A172 (cell line): ENCODE results near the gene EDN1. TPM values are rescaled to one million over a fixed set of nuclear protein-coding genes. Genes with fewer than 3 reads are reported as not detected.
"Not testable (repeated sequence)": the region's sequence is repeated elsewhere in the genome, so short reads cannot be mapped to it uniquely, and the experiment has no call there.

Experiments
- DNase-seq: peaks from one replicate; pipeline ENCODE4 v3.0.0-alpha.2; 2015; ENCODE audit warnings: low spot score
- total RNA-seq: library from RNA; depleted of rRNA; stranded (reverse); fragments of >200 nt; shearing (Covaris generic); gene quantifications from 2 replicates; pipeline ENCODE4 v1.2.3, GENCODE V29; 2014

The EDN1 gene
- total RNA-seq, 1 experiment from 2014 or later = 28.5 TPM

DNA sequence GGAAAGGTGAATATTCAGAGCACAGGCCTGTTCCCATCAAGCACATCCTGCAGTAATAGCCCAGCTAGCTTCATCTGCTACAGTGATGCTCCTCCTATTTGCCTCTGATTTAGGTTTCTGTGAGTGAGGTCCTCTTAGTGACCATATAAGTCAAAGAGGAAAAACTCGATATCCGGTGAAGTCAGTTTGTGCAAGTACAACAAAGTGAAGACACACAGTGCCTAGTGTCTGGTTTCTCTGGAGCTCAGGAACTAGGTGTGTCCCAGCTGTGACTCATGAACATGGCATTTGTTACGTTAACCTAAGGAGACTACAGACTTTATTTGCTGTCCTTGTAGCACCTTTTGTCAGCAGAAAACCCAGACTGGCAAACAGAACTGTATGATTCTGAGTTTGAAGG, 33.9 kb downstream of the EDN1 start:
- DNase-seq = peak; percentile 97

DNA sequence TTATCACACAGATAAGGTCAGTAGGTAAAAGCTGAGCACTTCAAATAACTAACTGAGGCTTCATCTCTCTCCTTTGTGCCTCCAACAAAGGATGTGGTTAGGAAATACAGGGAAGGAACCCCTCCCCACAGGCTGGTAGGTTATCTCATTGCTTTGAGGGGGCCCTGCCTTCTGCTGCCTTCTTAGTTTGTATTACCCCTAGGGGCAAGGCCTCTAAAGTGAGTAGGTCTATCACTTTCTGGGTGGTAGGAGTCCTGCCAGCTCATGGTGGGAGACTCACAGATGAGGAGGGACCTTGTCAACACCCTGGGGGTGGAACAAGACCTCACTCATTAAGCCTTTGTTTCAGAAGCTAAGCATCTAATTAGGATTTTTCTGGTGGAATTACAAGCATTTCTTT, 34.6 kb downstream of the EDN1 start:
- DNase-seq = peak; percentile 73

DNA sequence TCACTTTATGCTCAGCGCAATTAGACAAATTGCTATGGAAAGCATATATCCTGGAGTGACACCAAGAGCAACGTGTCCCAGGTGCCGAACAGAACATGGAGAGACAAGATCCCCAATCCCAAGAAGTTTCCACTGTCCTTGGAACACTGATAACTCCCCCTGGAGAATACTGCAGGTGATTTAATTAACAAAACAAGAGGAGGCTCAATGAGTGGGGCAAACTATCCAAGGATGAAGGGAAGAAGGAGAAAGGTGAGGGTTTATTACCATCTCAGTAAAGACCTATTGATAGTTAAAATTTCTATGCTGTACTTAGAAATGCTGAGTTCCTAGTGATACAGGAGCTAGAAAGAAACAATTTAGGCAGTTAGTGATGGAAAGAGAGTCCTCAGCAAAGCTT, 35.7 kb downstream of the EDN1 start:
- no peak for DNase-seq

DNA sequence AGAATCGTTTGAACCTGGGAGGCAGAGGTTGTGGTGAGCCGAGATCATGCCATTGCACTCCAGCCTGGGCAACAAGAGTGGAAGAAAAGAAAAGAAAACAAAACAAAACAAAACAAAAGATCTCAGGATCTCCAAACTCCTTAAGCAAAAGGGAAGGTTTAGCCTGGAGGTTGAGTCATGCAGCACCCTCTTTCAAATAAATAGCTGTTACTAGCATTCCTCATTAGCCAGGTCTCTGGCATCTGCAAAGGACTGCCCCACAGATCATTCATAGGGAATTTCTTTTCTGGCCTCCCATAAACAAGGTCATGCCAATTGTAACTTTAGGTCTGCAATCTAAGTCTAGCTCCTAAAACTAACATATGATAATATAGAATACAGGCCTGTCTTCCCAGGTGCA, 37.2 kb downstream of the EDN1 start:
- peak; percentile 65 for DNase-seq

DNA sequence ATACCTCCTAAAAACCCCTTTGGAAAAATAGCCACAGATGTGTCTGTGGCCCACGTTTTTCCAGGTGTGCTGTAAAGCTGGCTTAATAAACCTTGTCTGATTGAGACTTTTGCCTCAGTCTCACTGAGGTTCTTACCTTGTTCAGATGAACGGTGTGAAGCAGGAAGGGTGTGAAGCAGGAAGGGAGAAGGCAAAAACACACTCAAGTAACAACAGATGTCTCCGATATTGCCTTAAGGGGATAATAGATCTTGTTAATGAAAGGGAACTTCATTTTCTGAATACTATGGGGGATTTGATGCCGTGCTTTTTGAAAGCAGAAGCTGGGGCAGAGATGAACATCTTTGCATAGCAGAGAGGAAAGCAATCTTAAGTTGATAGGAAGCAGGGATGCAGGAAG, 37.8 kb downstream of the EDN1 start:
- DNase-seq = no peak

DNA sequence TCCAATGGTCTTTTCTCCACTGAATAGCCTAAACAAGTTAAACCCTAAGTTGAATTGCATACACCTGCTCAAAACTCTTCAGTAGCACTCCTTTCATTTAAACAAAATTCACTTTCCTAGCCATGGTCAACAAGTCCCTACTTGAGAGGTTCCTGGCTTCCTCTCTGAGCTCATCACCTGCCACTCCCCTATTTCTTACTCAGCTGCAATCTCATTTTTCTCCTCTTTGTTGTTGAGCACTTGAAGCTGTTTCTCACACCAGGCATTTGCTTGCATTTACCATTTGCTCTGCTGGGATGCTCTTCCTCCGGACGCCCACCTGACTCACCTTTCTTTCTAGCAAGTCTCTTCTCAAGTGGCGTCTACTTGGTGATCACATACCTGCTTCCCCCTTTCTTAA, 38.5 kb downstream of the EDN1 start:
- DNase-seq = peak; percentile 22

DNA sequence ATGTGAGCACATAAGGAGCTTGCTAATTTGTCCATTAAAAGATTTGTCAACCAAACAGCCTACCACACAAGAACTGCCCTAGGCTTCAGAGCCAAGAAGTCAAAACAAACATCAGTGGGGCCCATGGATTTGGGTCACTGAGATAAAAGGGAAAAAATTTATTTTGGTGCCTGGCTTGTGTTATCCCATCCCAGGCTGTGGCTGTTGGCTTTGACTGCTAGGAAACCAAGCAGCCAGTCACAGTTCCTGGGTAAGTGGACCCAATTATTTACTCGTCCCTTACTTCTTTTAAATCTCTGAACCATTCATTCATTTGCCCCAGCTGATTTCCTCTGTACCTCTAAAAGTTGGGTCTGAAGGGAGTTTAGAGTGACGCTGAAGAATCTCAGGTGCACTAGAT, 41.3 kb downstream of the EDN1 start:
- DNase-seq = no peak

DNA sequence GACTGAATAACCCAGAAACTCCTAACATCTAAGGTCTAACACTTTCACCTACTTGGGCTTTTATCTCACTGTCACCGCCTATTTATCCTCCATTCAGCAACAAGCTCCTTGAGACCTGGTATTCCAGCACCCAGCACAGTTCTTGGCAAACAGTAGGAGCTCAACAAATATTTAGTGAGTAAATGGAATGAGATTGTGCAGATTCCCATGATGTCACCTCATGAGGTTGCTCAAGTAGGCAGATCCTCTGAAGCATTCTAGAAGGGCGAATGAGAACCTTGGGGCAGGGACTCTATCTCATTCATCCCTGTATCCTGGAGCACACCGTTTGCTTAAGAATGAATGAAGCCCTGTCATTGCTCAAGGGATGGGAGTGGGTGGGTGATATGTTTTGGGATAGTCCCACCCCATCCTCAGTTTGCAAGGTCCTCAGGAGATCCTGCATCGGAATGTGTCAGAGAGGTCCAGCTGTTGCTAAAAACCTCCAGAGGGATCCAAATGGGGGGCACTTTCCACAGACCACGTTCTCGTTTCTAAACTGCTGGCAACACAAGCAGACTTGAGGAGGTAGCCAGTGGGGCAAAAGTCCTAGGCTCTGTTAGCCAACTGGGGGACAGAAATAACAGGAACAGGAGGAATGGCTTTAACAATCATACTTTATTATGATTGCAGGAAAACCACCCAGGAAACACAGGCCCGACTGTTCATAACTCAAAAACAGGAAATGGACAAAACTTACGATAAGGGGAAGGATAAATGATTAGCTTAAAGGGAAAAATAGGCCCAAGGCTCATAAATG, 42.0 kb downstream of the EDN1 start:
- no peak for DNase-seq

DNA sequence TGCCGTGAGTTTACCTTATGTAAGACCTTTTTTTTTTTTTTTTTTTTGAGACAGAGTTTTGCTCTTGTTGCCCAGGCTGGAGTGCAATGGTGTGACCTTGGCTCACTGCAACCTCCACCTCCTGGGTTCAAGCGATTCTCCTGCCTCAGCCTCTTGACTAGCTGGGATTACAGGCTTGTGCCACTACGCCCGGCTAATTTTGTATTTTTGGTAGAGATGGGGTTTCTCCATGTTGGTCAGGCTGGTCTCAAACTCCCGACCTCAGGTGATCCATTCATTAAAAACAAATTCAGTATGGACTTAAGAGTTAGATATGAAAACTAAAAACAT, 42.6 kb downstream of the EDN1 start:
- DNase-seq = not testable (repeated sequence)

DNA sequence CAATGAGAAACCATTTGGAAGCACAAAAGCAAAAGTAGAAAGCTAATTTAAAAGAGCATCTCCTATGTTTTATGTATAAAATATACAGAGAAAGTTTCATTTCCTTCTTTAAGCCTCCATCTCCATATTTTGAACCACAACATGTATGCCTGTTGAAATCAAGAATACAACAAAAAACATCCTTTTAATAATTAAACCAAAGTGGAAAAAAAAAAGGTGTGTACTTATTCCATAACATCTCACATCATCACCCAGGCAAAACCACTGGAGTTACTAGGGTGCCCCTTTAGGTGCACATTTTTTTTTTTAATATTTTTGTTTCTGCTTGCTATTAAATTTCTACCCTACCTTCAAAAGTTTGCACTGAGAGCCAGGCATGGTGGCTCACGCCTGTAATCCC, 43.0 kb downstream of the EDN1 start:
- DNase-seq = no peak

DNA sequence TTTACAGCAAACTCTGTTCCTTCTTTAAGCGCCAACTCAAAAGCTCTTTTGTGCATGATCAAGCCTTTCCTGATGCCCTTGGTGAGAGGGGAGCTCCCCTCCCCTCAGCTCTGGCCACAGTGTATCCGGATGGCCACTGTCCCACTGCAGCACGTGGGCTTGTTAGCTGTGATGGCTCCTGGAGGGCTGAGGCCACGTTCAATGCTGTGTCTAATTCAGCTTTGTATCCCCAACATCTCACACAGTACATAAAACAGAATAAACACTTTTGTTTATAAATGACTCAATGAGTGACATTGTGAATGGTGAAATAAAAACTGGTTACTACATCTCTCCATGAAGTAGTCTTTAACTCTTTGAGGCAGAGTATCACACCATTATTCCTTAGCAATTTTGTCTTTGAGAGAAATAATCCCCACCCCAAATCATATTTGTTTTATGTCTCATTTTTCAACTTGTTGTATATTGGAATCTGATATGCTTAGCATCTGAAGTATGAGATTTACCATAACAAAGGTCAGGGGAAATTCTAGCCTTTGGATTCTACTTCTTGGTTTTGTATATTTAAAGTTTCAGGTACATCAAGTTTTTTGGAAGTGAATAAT, 44.5 kb downstream of the EDN1 start:
- no peak for DNase-seq

DNA sequence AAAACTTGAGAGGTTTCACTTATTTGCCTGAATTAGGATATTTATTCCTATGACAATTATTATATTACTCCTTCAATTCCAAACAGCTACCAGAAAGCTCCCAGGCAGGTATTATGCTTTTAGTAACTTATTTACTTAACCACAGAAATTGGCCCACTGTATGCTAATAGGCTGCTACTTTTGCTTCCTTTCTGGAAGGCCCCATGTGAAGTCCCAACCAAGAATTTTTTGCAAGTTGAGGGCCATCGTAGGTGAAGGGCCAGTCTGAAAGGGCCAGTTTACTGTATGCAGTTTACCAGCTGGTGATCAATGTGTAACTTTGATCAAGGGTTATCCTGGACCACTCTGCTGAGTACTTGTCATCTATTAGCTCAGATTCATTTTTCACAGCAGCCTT, 45.0 kb downstream of the EDN1 start:
- DNase-seq = no peak

DNA sequence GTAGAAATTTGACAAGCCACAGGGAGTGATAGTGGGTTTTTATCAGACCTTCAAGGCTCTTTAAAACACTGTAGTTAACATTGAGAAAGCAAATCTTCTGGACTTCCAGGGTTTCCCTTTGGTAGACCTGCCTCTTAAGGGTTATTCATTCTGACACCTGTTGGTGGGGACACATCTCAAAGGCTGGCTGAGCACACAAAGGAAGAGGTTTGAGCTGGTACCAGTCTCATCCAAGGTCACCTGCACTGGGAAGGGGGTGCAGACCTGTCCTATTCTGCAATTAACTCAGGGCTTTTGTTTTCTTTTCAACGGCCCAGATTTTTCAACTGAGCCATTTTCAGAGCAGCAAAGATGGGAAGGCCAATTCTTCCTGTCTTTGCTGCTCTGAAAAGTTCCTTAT, 45.6 kb downstream of the EDN1 start:
- DNase-seq = no peak

DNA sequence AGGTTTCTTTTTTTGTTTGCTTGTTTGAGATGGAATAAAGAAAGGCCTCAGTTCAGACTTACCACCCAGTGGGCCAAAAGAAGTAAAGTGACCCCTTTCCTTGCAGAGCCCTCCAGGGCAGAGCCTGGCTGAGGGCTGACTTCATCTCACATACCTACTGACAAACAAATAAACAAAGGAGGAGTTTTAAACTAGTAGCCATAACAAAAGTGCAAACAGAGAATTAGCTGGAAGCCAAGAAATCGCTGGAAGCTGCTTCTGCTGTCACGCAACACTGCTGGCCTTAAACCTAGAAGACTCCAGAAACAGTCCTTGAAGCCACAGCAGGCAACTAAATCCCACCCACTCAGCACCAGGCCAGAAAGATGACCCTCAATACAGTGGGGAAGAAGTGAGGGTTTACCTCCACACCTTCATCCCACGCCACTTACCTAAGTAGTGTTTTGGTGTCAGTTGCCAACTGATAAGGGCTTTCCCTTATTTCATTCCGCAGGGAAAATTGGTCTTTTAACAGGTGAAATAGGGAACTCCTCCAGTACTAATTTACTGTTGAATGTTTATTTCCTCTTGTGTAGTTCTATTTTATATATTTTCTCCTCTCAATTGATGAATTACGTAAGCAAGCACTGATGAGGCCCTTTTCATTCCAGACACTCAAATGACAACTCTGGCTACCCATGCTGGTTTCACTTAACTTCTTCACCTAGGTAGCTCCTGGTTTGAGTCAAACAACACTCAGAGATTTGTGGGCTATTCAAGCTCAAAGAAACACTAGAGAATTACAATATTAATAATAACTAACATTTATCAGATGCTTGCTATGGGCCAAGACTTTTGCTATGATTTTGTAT, 46.2 kb downstream of the EDN1 start:
- DNase-seq = no peak

DNA sequence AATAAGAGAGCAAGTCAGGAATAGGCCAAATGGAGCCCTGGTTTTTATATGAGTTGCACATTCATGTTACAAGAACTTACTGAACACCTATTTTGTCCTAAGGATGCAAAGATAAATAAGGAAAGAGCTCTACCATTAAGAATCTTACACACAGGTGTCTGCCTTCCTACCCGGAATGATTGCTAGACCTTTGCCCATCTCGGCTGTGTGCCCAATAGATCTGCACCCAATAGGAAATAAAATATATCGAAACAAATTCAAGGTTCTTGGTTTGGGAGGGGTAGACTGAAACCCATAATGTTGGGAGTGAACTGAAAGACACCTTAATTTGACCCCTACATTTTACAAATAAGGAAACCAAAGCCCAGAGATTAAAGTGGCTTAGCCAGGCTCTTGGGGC, 48.9 kb downstream of the EDN1 start:
- no peak for DNase-seq

DNA sequence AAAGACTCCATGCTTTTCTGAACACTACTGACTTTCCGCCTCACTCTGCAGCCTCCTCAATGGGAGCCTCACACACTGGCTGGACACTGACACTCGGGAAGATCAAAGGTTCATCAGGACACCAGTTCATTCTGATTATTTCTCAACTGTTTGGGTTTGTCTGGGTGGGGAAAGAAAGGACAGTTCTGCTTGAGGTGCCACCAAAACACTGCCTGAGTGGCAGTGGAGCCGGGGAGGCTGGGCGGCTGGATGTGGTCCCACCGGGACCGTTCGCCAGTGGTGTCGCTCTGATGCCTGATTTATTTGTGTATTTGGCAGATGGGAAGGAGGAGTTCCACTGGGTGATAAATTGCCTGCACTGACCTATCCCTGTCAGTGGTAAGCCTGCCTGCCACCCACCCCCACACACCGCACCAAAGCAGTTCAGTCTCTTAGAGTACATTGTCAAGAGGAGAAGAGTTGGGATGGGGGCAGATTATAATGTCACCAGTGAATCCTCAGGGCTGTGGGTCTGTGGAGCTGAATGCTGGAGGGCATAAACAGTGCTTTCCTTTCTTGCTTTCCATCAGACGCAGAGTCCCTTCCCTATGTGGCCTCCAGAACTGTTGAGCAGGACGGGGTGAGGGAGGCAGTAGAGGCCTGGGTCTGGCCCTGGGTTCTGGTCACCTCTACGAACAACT, 49.8 kb downstream of the EDN1 start:
- DNase-seq = no peak

DNA sequence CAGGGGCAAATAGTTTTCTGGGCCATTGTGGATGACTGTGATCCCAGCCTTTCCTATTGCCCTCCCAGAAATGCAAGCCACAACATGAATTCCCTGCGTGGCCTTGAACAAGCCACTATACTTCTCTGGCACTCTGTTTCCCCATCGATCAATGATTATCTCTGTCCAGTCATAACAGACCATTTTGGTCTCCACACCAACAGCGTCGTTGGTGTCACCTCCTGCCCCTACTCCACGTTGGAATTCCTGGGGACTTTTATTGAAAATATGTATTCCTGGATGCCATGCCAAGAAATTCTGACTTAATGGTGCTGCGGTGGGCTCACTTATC, 50.3 kb downstream of the EDN1 start:
- no peak for DNase-seq

DNA sequence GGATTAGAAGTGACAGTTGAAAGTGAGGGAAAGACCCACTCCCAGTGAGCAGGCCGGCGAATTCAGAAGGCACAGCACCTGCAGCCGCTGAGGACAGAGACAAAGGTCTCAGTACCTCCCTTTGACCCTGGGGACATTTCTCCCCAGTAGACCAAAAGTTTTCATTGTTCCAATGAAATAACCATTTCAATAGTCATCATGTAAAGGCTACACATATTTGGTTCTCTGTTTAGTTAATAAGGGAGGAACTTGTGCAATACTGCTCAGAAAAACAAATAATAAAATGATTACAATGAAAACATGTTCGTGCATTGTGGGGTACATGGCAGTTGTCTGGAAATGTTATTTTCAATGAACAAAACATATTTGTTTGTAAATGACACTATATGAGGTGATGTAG, 52.5 kb downstream of the EDN1 start:
- no peak for DNase-seq

DNA sequence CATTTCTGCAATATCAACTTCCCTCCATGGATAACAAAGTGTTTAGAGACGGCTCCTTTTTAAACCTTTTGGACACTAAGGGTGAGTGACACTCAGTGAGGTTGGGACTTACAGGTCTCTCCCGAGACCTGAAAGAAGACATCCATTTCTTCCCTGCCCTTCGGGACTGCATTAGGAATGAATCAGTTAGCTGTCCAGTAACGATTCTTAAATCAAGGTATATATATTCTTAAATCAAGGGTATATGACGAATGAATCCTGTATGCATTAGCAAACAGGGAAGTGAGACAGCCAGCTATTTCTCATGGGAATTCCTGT, 52.9 kb downstream of the EDN1 start:
- DNase-seq = no peak

DNA sequence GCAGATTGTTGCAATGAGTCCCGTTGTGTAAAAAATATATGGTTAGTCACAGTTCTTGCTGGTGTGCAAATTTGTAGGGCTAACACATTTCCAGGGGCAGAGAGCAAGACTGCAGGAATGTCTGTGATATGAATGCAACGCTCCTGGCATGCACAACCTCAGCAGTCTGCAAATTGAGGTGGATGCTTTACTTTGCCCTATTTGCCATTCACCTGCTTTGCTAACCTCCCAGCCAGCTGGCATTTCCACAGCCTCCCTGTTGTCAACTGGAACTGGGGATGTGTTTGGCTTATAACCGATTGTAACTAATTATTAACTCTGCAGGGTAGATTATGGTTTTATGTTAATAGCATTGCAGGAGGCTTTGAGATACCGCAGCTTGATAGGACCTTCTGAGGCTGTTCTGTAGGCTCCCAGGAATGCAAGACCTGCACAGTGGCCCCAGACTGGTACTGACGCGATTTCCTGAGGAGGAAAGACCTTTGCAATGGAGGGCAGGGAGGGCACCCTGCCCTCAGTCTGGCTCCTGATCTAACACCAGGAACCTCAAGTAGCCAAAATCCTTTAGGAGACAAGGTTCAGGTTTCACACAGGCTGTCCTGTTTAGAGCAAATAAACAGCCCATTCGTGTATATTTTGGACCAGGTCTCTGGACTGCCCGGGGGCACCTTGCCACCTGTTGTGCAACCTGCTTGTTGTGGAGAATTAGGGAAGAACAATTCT, 53.4 kb downstream of the EDN1 start:
- no peak for DNase-seq

DNA sequence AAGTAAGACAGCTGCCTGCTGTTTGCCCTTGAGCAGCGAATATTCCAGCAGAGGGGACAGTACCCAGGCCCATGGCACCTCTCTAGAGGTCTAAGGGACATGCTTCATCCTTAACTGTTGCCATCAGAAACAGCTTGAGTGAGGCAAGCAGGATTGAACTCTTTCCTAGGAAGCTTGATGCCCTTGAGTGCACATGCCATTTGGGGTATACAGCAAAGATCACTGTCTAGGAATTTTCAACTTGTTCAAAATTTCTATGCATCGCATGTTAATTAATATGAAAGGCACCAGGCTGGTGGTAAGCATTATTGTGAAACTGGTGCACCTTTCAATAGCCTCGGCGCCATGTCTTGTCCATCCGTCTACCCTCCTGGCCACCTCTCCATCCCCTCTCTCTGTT, 54.1 kb downstream of the EDN1 start:
- no peak for DNase-seq
